Loucy (cell line): ENCODE measurements around the gene MUS81.

Experiments
- EZH2phosphoT487 ChIP-seq: fragments of 200-600 bp; IDR thresholded peaks from 2 replicates; pipeline ENCODE4 v1.6.1; 2018; ENCODE audit warnings: antibody characterized with exemption, mild to moderate bottlenecking, moderate library complexity, borderline replicate concordance
- TF ChIP-seq, protein P1 (sequence below): fragments of 200-600 bp; sonication (generic); conservative IDR thresholded peaks from 2 replicates; pipeline ENCODE4 v1.5.1; 2014; ENCODE audit warnings: mild to moderate bottlenecking, antibody characterized with exemption, low read length

DNA sequence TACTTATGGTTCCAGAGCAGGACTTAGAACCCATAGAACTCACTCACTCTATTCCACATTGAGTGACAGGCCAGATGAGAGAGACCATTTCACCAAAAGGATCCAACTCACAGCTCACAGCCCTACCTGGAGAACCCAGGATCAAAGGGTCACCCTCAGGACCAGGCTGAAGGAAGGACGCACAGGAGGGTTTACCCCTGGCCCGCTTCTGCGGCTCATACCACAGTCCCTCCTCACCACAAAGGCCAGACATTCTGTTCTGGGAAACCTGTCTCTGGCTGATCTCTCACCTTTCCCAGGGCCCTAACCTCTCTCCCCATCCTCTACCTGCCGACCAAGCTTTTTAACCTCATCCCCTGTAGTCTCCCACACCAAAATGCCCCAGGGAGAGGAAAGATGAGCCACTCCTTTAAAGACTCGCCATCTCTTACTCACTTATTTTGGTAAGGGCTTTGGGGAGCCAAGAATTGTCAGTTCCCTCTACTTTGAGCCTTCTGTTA is 35.3 kb downstream of the MUS81 start:
- TF ChIP-seq, protein P1, sequence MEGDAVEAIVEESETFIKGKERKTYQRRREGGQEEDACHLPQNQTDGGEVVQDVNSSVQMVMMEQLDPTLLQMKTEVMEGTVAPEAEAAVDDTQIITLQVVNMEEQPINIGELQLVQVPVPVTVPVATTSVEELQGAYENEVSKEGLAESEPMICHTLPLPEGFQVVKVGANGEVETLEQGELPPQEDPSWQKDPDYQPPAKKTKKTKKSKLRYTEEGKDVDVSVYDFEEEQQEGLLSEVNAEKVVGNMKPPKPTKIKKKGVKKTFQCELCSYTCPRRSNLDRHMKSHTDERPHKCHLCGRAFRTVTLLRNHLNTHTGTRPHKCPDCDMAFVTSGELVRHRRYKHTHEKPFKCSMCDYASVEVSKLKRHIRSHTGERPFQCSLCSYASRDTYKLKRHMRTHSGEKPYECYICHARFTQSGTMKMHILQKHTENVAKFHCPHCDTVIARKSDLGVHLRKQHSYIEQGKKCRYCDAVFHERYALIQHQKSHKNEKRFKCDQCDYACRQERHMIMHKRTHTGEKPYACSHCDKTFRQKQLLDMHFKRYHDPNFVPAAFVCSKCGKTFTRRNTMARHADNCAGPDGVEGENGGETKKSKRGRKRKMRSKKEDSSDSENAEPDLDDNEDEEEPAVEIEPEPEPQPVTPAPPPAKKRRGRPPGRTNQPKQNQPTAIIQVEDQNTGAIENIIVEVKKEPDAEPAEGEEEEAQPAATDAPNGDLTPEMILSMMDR: no peak
- TF ChIP-seq EZH2phosphoT487: no peak
